ENCODE measurements around the gene ZFPM1.

DNA sequence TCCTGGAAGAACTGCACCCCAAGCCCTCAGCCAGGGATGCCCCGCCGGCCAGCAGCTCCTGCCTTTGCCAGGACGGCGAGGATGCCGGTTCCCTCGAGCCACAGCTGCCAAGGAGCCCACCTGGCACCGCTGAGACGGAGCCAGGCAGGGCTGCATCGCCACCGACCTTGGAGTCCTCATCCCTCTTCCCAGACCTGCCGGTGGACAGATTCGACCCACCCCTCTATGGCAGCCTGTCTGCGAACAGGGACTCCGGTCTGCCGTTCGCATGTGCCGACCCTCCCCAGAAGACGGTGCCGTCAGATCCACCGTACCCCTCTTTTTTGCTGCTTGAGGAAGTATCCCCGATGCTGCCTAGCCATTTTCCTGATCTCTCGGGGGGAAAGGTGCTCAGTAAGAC lies 21.4 kb upstream of the ZFPM1 start:
- TF ChIP-seq, protein P1, sequence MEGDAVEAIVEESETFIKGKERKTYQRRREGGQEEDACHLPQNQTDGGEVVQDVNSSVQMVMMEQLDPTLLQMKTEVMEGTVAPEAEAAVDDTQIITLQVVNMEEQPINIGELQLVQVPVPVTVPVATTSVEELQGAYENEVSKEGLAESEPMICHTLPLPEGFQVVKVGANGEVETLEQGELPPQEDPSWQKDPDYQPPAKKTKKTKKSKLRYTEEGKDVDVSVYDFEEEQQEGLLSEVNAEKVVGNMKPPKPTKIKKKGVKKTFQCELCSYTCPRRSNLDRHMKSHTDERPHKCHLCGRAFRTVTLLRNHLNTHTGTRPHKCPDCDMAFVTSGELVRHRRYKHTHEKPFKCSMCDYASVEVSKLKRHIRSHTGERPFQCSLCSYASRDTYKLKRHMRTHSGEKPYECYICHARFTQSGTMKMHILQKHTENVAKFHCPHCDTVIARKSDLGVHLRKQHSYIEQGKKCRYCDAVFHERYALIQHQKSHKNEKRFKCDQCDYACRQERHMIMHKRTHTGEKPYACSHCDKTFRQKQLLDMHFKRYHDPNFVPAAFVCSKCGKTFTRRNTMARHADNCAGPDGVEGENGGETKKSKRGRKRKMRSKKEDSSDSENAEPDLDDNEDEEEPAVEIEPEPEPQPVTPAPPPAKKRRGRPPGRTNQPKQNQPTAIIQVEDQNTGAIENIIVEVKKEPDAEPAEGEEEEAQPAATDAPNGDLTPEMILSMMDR (IDR thresholded peaks at IDR 0.05) = no peak
- TF ChIP-seq POLR2A (IDR thresholded peaks at IDR 0.05) = no peak

All from body of pancreas (tissue), 4 donors.